ENCODE results near the gene YIPF4. TPM values are rescaled to one million over a fixed set of nuclear protein-coding genes. Genes with fewer than 3 reads are reported as not detected.

The YIPF4 gene
- total and polyA plus RNA-seq, 2 of the 8 experiments (the other 6 are each of a cell fraction or from before 2014, with no cell fraction given), result 2.9 to 21.4 TPM

- Histone ChIP-seq H2AK5ac (ENCODE audit: low read depth, low read length) (no peak overlapping the region), H3K4me1 (replicated peaks in 1 of 4; ENCODE audit: control insufficient read depth in 3 of 4, insufficient read depth in 4 of 4, low read length in 3 of 4) (no peaks in the 10 kb centered on the region), H4K20me1 (replicated peaks in 1 of 2; ENCODE audit: control insufficient read depth in 1 of 2, insufficient read depth in 2 of 2, low read length in 2 of 2) (no peaks in the 10 kb centered on the region), H3K9ac (replicated peaks in 1 of 4; ENCODE audit: extremely low read depth in 1 of 4, low read depth in 3 of 4, low read length in 3 of 4) (no peak overlapping the region), H2BK15ac (ENCODE audit: low read length) (no peak overlapping the region), H4K5ac (ENCODE audit: insufficient read length, low read depth, low read length) (no peak overlapping the region), H2BK120ac (replicated peaks; ENCODE audit: low read depth, low read length) (no peak overlapping the region), H2AFZ (ENCODE audit: low read length) (no peak overlapping the region), H3K9me3 (ENCODE audit: insufficient read depth in 2 of 2, low read depth in 1 of 2, low read length in 1 of 2) (no peaks in the 10 kb centered on the region), H3K4me2 (ENCODE audit: insufficient read depth in 1 of 2, low read depth in 2 of 2, low read length in 2 of 2) (no peak overlapping the region), H2BK12ac (ENCODE audit: low read depth, low read length) (no peak overlapping the region), H3K18ac (ENCODE audit: extremely low read depth, low read length) (no peak overlapping the region), H3K79me1 (ENCODE audit: low read depth, low read length) (no peaks in the 10 kb centered on the region), H3K56ac (replicated peaks; ENCODE audit: insufficient read length, low read depth, low read length) (no peak overlapping the region), H3K23ac (ENCODE audit: insufficient read length) (no peak overlapping the region), H4K91ac (replicated peaks; ENCODE audit: insufficient read length, low read length) (no peak overlapping the region), H3K36me3 (ENCODE audit: control insufficient read depth in 2 of 4, insufficient read depth in 4 of 4, low read length in 3 of 4) (no peaks in the 10 kb centered on the region), H3K4me3 (ENCODE audit: extremely low read depth in 1 of 4, insufficient read depth in 2 of 4, low read depth in 3 of 4, low read length in 4 of 4) (no peak overlapping the region), H3K4ac (replicated peaks; ENCODE audit: insufficient read length, low read depth, low read length) (no peak overlapping the region), H3K14ac (ENCODE audit: insufficient read length) (no peak overlapping the region), H3K27me3 (replicated peaks in 1 of 4; ENCODE audit: control insufficient read depth in 3 of 4, extremely low read depth in 1 of 4, insufficient read depth in 3 of 4, low read length in 3 of 4) (no peaks in the 10 kb centered on the region), H3K79me2 (ENCODE audit: control insufficient read depth in 1 of 2, insufficient read depth in 2 of 2, low read length in 2 of 2) (no peaks in the 10 kb centered on the region), H2BK20ac (ENCODE audit: low read length) (no peak overlapping the region), H4K8ac (ENCODE audit: extremely low read depth, insufficient read depth, low read length) (no peak overlapping the region), H3K27ac (ENCODE audit: low read depth, low read length) (no peak overlapping the region), H3K23me2 (ENCODE audit: low read depth, low read length) (no peaks in the 10 kb centered on the region), H2BK5ac (ENCODE audit: low read depth, low read length) (no peak overlapping the region)
- TF ChIP-seq GTF2F1 (IDR thresholded peaks at IDR 0.05; ENCODE audit: borderline replicate concordance, low read depth, low read length), result no peak
- FAIRE-seq (no peak), DNase-seq (ENCODE audit: low read depth in 1 of 2, low spot score in 2 of 2) (no peak)
- POLR2A ChIA-PET (ENCODE audit: partially characterized antibody), result interaction anchor here (1.1 kb wide), 1 partner anchor 70 kb away, joined by 6 read pairs; the partner anchor contains the start of gene SLC30A6
- CTCF ChIA-PET (ENCODE audit: partially characterized antibody), result interaction anchor here (0.5 to 1.1 kb wide), 2 partner anchors 91 to 421 kb away, joined by 3 to 4 read pairs; no protein-coding TSS in a partner anchor
- WGBS, 2 experiments (ENCODE audit: extremely low coverage in 1 of 2, insufficient coverage in 1 of 2, insufficient read length in 1 of 2, insufficient replicate concordance in 2 of 2, low coverage in 1 of 2, low lambda C conversion rate in 2 of 2, missing lambda C conversion rate in 1 of 2), result 88% methylated on average over 5 of the region's 5 CpGs; no CpG with 5 or more reads in 1 of the 2 experiments
Measured at GRCh38 chr2:32235315-32235714, 42.4 kb upstream of the YIPF4 start.

Measured in H1 (cell line).